Left cardiac atrium (tissue), 4 donors: ENCODE data around the gene EXOC6B. TPM values are rescaled to one million over a fixed set of nuclear protein-coding genes. Genes with fewer than 3 reads are reported as not detected.

Experiments used
- ATAC-seq, 2 donors: fragments of 200-7000 bp; cut with Tn5 transposase; one replicate each; pipeline ENCODE4 v1.9.1; 2020; ENCODE audit warnings: mild to moderate bottlenecking in 2 of 2, moderate library complexity in 2 of 2
- DNase-seq: peaks from one replicate; pipeline ENCODE4 v3.0.0-alpha.2; 2020
- intact Hi-C, 2 donors: fragments of 100-400 bp; cut with DNase I; formaldehyde crosslinking; loops; one replicate each; pipeline versions ENCODE4 v1.14.1 to v1.15.1; 2022 to 2023
- total RNA-seq, 2 donors: library from RNA; stranded (reverse); fragmentation: NEBNext Ultra II Directional; extraction: Animal tissue kit (Norgen Biotek cat#: 25700); gene quantifications; one replicate each; pipeline ENCODE4 v1.2.1, GENCODE V29; 2021
- donor health status: DM: no; HTN: yes; CAD: no.
- donor health status: DM: no; HTN: yes; CAD: no; lungs with severe emphysema.
- donor health status: DM: yes; HTN: yes; CAD: no.
- donor health status: Dilated cardiomyopathy.

EXOC6B gene
- total RNA-seq, 2 donors from 2014 or later = 93.7 to 113 TPM

GRCh38 chr2:72191441-72191840 lies 634.4 kb downstream of the EXOC6B start:
- DNase-seq = no peak
- ATAC-seq = no peak
- intact Hi-C loops = no loop called here

GRCh38 chr2:72185206-72185605 lies 640.6 kb downstream of the EXOC6B start:
- intact Hi-C loops = no loop called here
- no peak for DNase-seq
- ATAC-seq = no peak

GRCh38 chr2:72183466-72183865 lies 642.4 kb downstream of the EXOC6B start:
- intact Hi-C loops = no loop called here
- DNase-seq = no peak
- ATAC-seq = no peak

GRCh38 chr2:72183016-72183415 lies 642.8 kb downstream of the EXOC6B start:
- DNase-seq (no peak), ATAC-seq (no peak)
- intact Hi-C loops = no loop called here

GRCh38 chr2:72182547-72182946 lies 643.3 kb downstream of the EXOC6B start:
- no peak for DNase-seq
- ATAC-seq = peak; percentile 30 to 62
- intact Hi-C loops = no loop called here

- ATAC-seq = no peak
- intact Hi-C loops = no loop called here
- DNase-seq = no peak
Measured at GRCh38 chr2:72181616-72182015, 644.2 kb downstream of the EXOC6B start.

GRCh38 chr2:72180351-72180750 lies 645.5 kb downstream of the EXOC6B start:
- intact Hi-C loops = no loop called here
- DNase-seq (no peak), ATAC-seq (no peak)

- ATAC-seq (no peak), DNase-seq (no peak)
- intact Hi-C loops = loop anchor here in 1 of 2 donors (10.0 kb wide), 1 partner anchor 566 kb away; no protein-coding TSS in a partner anchor
Measured at GRCh38 chr2:72178551-72178950, 647.3 kb downstream of the EXOC6B start.

- ATAC-seq (no peak), DNase-seq (no peak)
- intact Hi-C loops = loop anchor here in 1 of 2 donors (10.0 kb wide), 1 partner anchor 569 kb away; no protein-coding TSS in a partner anchor
Measured at GRCh38 chr2:72176281-72176680, 649.6 kb downstream of the EXOC6B start.

- intact Hi-C loops = loop anchor here in 1 of 2 donors (10.0 kb wide), 1 partner anchor 569 kb away; no protein-coding TSS in a partner anchor
- DNase-seq (no peak), ATAC-seq (no peak)
Measured at GRCh38 chr2:72175636-72176035, 650.2 kb downstream of the EXOC6B start.

- intact Hi-C loops = loop anchor here in 1 of 2 donors (10.0 kb wide), 1 partner anchor 571 kb away; no protein-coding TSS in a partner anchor
- DNase-seq = no peak
- ATAC-seq = peak in 1 of 2 donors; percentile 48
Measured at GRCh38 chr2:72173640-72174321, 652.1 kb downstream of the EXOC6B start.

GRCh38 chr2:72172478-72172877 lies 653.4 kb downstream of the EXOC6B start:
- intact Hi-C loops = loop anchor here in 1 of 2 donors (10.0 kb wide), 1 partner anchor 572 kb away; no protein-coding TSS in a partner anchor
- DNase-seq = no peak
- no peak for ATAC-seq

GRCh38 chr2:72166279-72166678 lies 659.6 kb downstream of the EXOC6B start:
- DNase-seq (no peak), ATAC-seq (no peak)
- intact Hi-C loops = no loop called here

- DNase-seq (no peak), ATAC-seq (no peak)
- intact Hi-C loops = no loop called here
Measured at GRCh38 chr2:72165792-72166191, 660.0 kb downstream of the EXOC6B start.

- intact Hi-C loops = no loop called here
- no peak for DNase-seq
- no peak for ATAC-seq
Measured at GRCh38 chr2:72162574-72162973, 663.3 kb downstream of the EXOC6B start.

- DNase-seq = no peak
- intact Hi-C loops = loop anchor here in 1 of 2 donors (10.0 kb wide), 1 partner anchor 415 kb away; no protein-coding TSS in a partner anchor
- no peak for ATAC-seq
Measured at GRCh38 chr2:72159211-72159993, 666.4 kb downstream of the EXOC6B start.

GRCh38 chr2:72157871-72158771 lies 667.7 kb downstream of the EXOC6B start:
- intact Hi-C loops = loop anchor here in 1 of 2 donors (10.0 kb wide), 1 partner anchor 417 kb away; no protein-coding TSS in a partner anchor
- ATAC-seq = no peak
- no peak for DNase-seq

- intact Hi-C loops = loop anchor here in 1 of 2 donors (10.0 kb wide), 1 partner anchor 418 kb away; no protein-coding TSS in a partner anchor
- ATAC-seq (no peak), DNase-seq (no peak)
Measured at GRCh38 chr2:72156872-72157271, 669.0 kb downstream of the EXOC6B start.

- intact Hi-C loops = loop anchor here in 1 of 2 donors (10.0 kb wide), 1 partner anchor 419 kb away; no protein-coding TSS in a partner anchor
- DNase-seq (no peak), ATAC-seq (no peak)
Measured at GRCh38 chr2:72155737-72156136, 670.1 kb downstream of the EXOC6B start.
